NCI-H345 (cell line): ENCODE data around the gene TAOK2.
"Not testable (repeated sequence)": the region's sequence is repeated elsewhere in the genome, so short reads cannot be mapped to it uniquely, and the experiment has no call there.

Experiments
- DNase-seq: peaks from one replicate; lab custom pipeline; 2025; lab: John Stamatoyannopoulos, UW

Gene TAOK2

DNA sequence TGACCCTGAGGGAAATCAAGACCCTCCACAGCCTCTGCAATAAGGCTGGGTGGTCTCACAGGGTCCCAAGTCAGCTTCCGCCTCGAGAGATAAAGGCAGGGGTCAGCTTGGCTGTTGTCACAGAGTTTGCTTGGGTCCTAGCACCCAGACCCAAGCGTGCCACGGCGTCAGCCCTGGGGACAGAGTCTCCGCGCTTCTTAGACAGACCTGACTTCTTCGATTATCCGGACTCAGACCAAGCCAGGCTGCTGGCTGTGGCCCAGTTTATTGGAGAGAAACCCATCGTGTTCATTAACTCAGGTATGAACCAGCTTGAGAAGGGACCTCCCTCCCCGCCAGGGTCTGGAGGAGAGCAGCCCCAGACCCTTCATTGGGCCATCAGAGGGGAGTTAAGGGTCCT, 49.9 kb downstream of the TAOK2 start:
- DNase-seq = no peak

DNA sequence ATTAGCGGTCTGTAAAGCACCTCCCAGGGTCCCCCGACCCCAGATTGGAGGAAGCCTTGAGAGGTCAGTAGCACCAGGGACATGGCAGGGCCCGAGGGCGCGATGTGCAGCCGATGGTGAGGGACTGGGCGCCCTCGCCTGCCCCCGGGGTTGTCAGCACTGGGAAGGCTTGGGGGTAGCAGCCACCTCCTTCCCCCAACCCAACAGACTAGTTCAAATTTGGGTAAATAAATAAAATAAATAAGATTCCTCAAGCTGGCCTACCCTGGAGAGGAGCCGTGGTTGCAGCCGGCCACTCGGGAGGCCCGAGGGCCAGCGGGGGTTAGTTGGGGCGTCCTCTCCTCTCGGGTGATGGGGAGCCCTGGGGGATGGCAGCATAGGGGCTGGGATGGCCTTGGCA, 50.8 kb downstream of the TAOK2 start:
- no peak for DNase-seq

DNA sequence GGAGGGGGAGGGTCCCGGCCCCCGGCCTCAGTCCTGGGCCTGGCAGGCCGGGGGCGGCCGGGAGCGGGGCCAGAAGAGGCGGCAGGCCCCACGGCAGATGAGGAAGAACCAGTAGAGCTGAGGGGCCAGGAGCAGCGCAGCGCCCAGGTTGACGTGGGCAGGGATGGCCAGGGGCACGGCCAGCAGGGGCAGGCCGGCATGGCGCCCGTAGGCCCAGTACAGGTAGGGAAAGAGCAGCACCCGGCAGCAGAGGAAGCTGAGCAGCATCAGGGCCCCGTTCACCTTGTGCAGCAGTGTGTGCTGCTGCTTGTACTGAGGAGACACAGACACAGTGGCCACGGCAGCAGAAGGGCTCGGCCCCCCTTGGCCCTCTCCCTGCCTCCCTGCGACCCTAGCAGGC, 51.5 kb downstream of the TAOK2 start:
- DNase-seq = no peak

DNA sequence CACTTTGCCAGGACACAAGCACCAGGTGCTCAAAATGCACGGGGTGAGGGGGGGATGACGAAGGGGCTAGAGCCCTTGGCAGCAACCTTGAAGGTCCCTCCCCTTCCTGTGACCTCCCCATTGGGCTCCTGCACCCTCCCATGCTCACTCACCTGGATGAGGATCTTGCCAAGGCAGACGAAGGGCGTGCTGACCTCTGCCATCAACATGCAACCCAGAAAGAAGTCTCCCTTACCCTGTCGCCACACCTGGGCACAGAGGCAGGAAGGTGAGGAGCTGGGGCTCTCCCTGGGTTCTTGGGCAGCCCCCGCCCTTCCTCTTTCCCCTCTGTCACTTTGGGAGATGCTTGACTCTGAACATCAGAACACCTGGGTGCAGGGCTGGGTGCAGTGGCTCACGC, 51.9 kb downstream of the TAOK2 start:
- no peak for DNase-seq

DNA sequence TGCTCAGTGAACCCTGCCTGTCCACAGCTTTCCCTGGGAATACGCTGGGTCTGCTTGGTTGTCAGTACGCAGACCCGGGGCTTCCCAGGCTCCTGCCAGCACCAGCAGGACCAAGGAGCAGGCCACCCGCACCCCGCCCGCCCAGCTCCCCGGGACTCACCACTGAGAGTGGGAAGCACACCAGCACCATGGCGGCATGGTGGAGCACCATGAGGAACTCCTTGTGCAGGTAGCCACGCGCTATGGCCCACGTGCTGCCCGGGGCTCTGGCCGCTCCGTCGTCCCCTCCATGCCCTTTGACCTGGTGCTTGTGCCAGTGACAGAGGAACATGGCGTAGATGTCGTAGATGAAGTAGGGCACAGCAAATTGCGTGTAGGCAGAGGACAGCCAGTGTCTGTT, 52.8 kb downstream of the TAOK2 start:
- DNase-seq = no peak

GRCh38 chr16:30027588-30028437, 54.1 kb downstream of the TAOK2 start:
- no peak for DNase-seq

DNA sequence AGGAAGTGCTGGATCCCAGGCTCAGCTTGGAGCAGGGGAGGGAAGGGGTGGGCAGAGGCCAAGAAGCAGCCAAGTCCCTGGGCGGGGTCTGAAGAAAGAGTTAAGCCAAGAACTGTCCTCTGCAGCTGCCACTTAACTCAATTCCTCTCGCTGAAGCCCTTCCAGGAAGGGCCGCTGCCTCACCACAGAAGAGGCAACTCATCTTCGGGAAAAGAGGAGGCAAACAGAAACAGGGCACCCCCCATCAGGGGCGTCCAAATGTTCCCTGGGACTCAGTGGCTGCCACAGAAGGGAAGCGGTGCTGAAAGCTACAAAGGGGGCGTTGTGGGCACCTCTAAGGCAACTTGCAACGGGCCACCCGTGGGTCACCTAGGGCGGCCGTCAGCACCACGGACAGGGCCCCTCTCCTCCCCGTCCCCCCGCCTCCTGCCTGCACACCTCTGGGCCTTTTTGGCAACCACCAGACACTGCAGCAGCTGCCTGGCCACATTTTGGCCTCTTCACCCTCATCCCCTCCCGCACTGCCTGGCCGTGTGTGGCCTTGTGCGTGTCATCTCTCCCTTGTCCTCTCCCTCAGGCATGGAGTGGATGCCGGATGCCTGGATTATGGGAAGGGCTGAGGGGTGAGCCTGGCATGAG, 54.9 kb downstream of the TAOK2 start:
- DNase-seq = no peak

GRCh38 chr16:30030011-30030685, 56.5 kb downstream of the TAOK2 start:
- no peak for DNase-seq

DNA sequence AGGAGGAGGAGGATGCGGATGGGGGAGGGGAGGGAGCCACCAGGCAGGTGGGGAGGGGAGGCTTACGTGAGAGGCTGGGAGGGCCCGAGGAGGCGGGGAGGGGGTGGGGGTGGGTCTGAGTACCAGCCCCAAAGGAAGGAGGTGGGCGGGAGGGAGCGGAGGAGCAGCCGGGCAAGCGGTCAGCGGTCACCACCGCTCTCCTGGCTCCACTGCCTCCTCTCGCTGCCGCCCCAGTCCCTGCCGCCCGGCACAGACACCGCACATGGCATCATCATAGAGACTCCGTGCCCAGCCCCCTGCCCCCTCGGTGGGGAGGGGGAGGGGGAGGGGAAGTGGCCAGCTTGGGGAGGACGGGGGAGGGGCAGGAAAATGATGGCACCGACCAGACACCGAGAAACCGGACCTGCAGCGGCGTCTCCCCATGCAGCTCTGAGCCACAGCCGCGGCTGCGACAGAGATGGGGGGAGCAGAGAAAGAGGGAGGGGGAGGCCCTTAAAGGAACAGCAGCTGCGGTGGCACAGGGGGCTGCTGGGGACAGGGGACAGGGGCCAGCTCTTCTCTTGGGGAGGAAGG, 57.3 kb downstream of the TAOK2 start, which contains the start of gene TLCD3B:
Gene TLCD3B, minus strand, starts transcription at position 431 of the 573 bp plus-strand sequence. CDS start 744 bp downstream, outside the sequence.
- DNase-seq = no peak

GRCh38 chr16:30031477-30031918, 57.8 kb downstream of the TAOK2 start:
- no peak for DNase-seq

DNA sequence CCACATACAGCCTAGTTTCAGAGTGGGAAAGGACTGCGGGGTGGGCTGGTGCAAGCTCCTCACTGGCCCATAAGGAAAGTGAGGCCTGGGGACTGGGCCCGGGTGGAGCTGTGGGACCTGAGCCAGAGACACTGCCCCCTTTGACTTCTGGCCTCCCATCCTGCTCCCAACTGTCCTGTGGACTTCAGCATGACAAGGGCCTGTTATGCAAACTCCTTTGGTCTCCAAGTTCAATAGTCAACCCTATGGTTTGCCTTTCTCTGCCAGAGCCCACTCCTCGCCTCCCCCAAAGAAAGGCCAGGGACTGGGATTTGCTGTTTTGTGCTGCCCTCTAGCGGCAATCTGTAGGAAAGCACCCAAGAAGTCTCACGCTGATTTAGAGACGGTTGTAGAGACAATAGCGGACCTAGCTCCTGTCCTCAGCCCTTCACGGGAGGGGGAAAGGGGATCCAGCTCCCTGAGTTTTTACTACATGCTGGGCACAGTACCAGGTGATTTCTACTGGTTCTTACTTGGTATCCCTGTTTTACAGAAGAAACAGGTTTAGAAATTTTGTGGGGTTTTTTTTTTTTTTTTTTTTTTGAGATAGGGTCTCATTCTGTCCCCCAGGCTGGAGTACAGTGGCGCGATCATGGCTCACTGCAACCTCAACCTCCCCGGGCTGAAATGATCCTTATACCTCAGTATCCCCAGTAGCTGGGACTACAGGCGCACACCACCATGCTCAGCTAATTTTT, 58.6 kb downstream of the TAOK2 start:
- DNase-seq = peak; percentile 79

- DNase-seq = no peak
These were observed 59.6 kb downstream of the TAOK2 start for GRCh38 chr16:30033270-30033669.

DNA sequence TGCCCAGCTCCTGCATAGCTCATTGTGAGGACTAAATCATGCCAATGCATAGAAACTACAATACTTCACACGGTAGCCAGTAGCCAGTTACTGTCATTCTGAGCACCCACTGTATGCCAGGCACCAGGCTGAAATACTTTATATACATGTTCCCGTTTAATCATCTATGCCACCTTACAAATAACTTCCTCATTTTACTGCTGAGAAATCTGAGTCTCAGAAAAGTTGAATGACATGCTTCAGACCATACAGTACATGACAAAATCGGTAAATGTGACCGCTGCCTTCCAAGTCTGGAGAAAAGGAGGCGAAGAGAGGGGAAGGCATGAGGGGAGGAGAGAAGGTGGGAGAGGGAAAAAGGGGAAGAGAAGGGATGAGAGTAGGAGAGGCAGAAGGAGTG, 66.6 kb downstream of the TAOK2 start:
- DNase-seq = no peak

DNA sequence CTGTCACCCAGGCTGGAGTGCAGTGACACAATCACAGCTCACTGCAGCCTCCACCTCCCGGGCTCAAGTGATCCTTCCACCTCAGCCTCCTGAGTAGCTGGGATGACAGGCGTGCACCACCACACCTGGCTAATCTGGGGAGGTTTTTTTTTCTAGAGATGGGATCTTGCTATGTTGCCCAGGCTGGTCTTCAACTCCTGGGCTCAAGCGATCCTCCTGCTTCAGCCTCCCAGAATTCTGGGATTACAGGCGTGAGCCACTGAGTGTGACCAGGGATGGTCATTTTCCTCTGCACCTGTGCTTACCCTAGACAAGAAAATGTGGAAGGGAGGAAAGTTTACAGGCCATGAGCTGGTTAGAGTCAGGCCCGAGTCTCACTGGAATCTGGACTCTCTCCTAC, 67.0 kb downstream of the TAOK2 start:
- not testable (repeated sequence) for DNase-seq

- DNase-seq = peak; percentile 10
These were observed 68.2 kb downstream of the TAOK2 start for GRCh38 chr16:30041841-30042240.
